Activated gamma-delta T cell treated with anti-CD3 and anti-CD28 coated beads, Interleukin-2, amount 50 U/mL, for 16 hours (primary cell): ENCODE results near the gene RPGRIP1L.
"Not testable (repeated sequence)": the region's sequence is repeated elsewhere in the genome, so short reads cannot be mapped to it uniquely, and the experiment has no call there.

Source experiments
- DNase-seq: peaks from one replicate; pipeline ENCODE4 v3.0.0-alpha.2; 2020; ENCODE audit warnings: low read depth

The RPGRIP1L gene

GRCh38 chr16:53712065-53712464, 8.4 kb upstream of the RPGRIP1L start:
- no peak for DNase-seq

GRCh38 chr16:53711390-53711789, 7.7 kb upstream of the RPGRIP1L start:
- no peak for DNase-seq

GRCh38 chr16:53708490-53708889, 4.8 kb upstream of the RPGRIP1L start:
- no peak for DNase-seq

- no peak for DNase-seq
Observed at GRCh38 chr16:53707671-53708070, 4.0 kb upstream of the RPGRIP1L start.

GRCh38 chr16:53704445-53704813, 770 bp upstream of the RPGRIP1L start:
- no peak for DNase-seq

- DNase-seq = not testable (repeated sequence)
Observed at GRCh38 chr16:53698271-53698670, 5.4 kb downstream of the RPGRIP1L start.

GRCh38 chr16:53695070-53695469, 8.6 kb downstream of the RPGRIP1L start:
- no peak for DNase-seq

GRCh38 chr16:53693320-53693719, 10.3 kb downstream of the RPGRIP1L start:
- no peak for DNase-seq

GRCh38 chr16:53692146-53692545, 11.5 kb downstream of the RPGRIP1L start:
- DNase-seq = no peak

- DNase-seq = no peak
Observed at GRCh38 chr16:53690771-53691170, 12.9 kb downstream of the RPGRIP1L start.

GRCh38 chr16:53689636-53690035, 14.0 kb downstream of the RPGRIP1L start:
- no peak for DNase-seq

GRCh38 chr16:53686710-53687109, 16.9 kb downstream of the RPGRIP1L start:
- no peak for DNase-seq

GRCh38 chr16:53685334-53685733, 18.3 kb downstream of the RPGRIP1L start:
- not testable (repeated sequence) for DNase-seq

- no peak for DNase-seq
Observed at GRCh38 chr16:53681354-53681753, 22.3 kb downstream of the RPGRIP1L start.

- no peak for DNase-seq
Observed at GRCh38 chr16:53680756-53681155, 22.9 kb downstream of the RPGRIP1L start.

GRCh38 chr16:53678756-53679343, 24.8 kb downstream of the RPGRIP1L start:
- DNase-seq = no peak

GRCh38 chr16:53678155-53678554, 25.5 kb downstream of the RPGRIP1L start:
- no peak for DNase-seq

- no peak for DNase-seq
Observed at GRCh38 chr16:53673189-53673588, 30.5 kb downstream of the RPGRIP1L start.

- no peak for DNase-seq
Observed at GRCh38 chr16:53672461-53672860, 31.2 kb downstream of the RPGRIP1L start.

GRCh38 chr16:53668869-53669268, 34.8 kb downstream of the RPGRIP1L start:
- no peak for DNase-seq

- no peak for DNase-seq
Observed at GRCh38 chr16:53666786-53667415, 36.8 kb downstream of the RPGRIP1L start.

GRCh38 chr16:53664724-53665345, 38.8 kb downstream of the RPGRIP1L start:
- no peak for DNase-seq

GRCh38 chr16:53662072-53662471, 41.6 kb downstream of the RPGRIP1L start:
- DNase-seq = no peak

- DNase-seq = no peak
Observed at GRCh38 chr16:53654946-53655345, 48.7 kb downstream of the RPGRIP1L start.
